Measurements from ENCODE around the gene SMARCAL1.
A peak's percentile ranks its signal among the peaks of the same experiment; 100 is the strongest.

The SMARCAL1 gene

GRCh38 chr2:216477283-216478035 is 65.2 kb downstream of the SMARCAL1 start:
- no peak for DNase-seq (ENCODE audit: low spot score)

GRCh38 chr2:216478151-216478550 is 65.9 kb downstream of the SMARCAL1 start:
- peak; percentile 96 for DNase-seq (ENCODE audit: low spot score)

GRCh38 chr2:216478791-216479190 is 66.5 kb downstream of the SMARCAL1 start:
- no peak for DNase-seq (ENCODE audit: low spot score)

- DNase-seq (ENCODE audit: low spot score), result no peak
Observed at GRCh38 chr2:216480221-216480620, 67.9 kb downstream of the SMARCAL1 start.

GRCh38 chr2:216482640-216483039 is 70.4 kb downstream of the SMARCAL1 start:
- no peak for DNase-seq (ENCODE audit: low spot score)

GRCh38 chr2:216485237-216485636 is 73.0 kb downstream of the SMARCAL1 start:
- no peak for DNase-seq (ENCODE audit: low spot score)

- no peak for DNase-seq (ENCODE audit: low spot score)
Observed at GRCh38 chr2:216485745-216486144, 73.5 kb downstream of the SMARCAL1 start.

- no peak for DNase-seq (ENCODE audit: low spot score)
Observed at GRCh38 chr2:216486271-216486670, 74.0 kb downstream of the SMARCAL1 start.

GRCh38 chr2:216486708-216487107 is 74.4 kb downstream of the SMARCAL1 start:
- no peak for DNase-seq (ENCODE audit: low spot score)

- DNase-seq (ENCODE audit: low spot score), result no peak
Observed at GRCh38 chr2:216490061-216490460, 77.8 kb downstream of the SMARCAL1 start.

- no peak for DNase-seq (ENCODE audit: low spot score)
Observed at GRCh38 chr2:216491793-216492596, 79.7 kb downstream of the SMARCAL1 start.

- DNase-seq (ENCODE audit: low spot score), result no peak
Observed at GRCh38 chr2:216492597-216493333, 80.5 kb downstream of the SMARCAL1 start.

- no peak for DNase-seq (ENCODE audit: low spot score)
Observed at GRCh38 chr2:216493334-216493685, 81.0 kb downstream of the SMARCAL1 start.

- DNase-seq (ENCODE audit: low spot score), result no peak
Observed at GRCh38 chr2:216495656-216496055, 83.4 kb downstream of the SMARCAL1 start.

GRCh38 chr2:216497382-216498069 is 85.2 kb downstream of the SMARCAL1 start:
- DNase-seq (ENCODE audit: low spot score), result no peak

GRCh38 chr2:216498070-216498378 is 85.7 kb downstream of the SMARCAL1 start:
- no peak for DNase-seq (ENCODE audit: low spot score)

- DNase-seq (ENCODE audit: low spot score), result peak; percentile 98
Observed at GRCh38 chr2:216498379-216499352, 86.4 kb downstream of the SMARCAL1 start, which contains the start of gene RPL37A. Gene RPL37A (plus strand): TSS chr2:216498844. CDS start chr2:216498875, 31 bp downstream.

- DNase-seq (ENCODE audit: low spot score), result no peak
Observed at GRCh38 chr2:216499641-216500218, 87.4 kb downstream of the SMARCAL1 start.

- DNase-seq (ENCODE audit: low spot score), result no peak
Observed at GRCh38 chr2:216500572-216500971, 88.3 kb downstream of the SMARCAL1 start.

GRCh38 chr2:216501854-216502253 is 89.6 kb downstream of the SMARCAL1 start:
- DNase-seq (ENCODE audit: low spot score), result no peak

Data from COLO829 (cell line).